GM12878 (cell line): ENCODE results near the gene SYTL2.

Source experiments
- CTCF ChIP-seq, 3 experiments: IDR thresholded peaks in 2 of 3; conservative IDR thresholded peaks in 1 of 3; 2 replicates each; pipeline ENCODE4 v1.5.1; 2011; ENCODE audit warnings: low read depth in 3 of 3, low read length in 3 of 3, mild to moderate bottlenecking in 3 of 3, control low read depth in 2 of 3, moderate library complexity in 2 of 3, inconsistent platforms in 1 of 3, mixed read lengths in 1 of 3; ENCODE audit not compliant: control insufficient read depth in 2 of 3, insufficient read depth in 1 of 3; ENCODE audit errors: extremely low read depth in 1 of 3
- MAX ChIP-seq: IDR thresholded peaks from 2 replicates; pipeline ENCODE4 v1.6.1; 2012; ENCODE audit warnings: low read depth, low read length, improper control_type of control experiment
- POLR2A ChIP-seq: IDR thresholded peaks from 2 replicates; pipeline ENCODE4 v1.6.1; 2011; ENCODE audit warnings: low read depth, mild to moderate bottlenecking, low read length
- TCF7 ChIP-seq: IDR thresholded peaks from 2 replicates; pipeline ENCODE4 v1.6.1; 2014; ENCODE audit warnings: antibody characterized with exemption, borderline replicate concordance

GRCh38 chr11:85787809-85788760, 22.9 kb downstream of the SYTL2 start:
- TF ChIP-seq POLR2A (no peak), TCF7 (no peak), MAX (no peak), CTCF (IDR thresholded peaks at IDR 0.05 in 2 of 3, conservative IDR thresholded peaks at IDR 0.05 in 1 of 3; ENCODE audit: control insufficient read depth in 2 of 3, extremely low read depth in 1 of 3, insufficient read depth in 1 of 3, low read depth in 3 of 3, low read length in 3 of 3) (no peak)
